Measurements from ENCODE around the gene NUCB2.

NUCB2 gene

GRCh38 chr11:17331669-17332068 lies 55.1 kb downstream of the NUCB2 start:
- no peaks in the 10 kb centered on the region for H3K27me3 ChIP-seq (ENCODE audit: insufficient read depth, low read length, poor library complexity, severe bottlenecking)

DNA sequence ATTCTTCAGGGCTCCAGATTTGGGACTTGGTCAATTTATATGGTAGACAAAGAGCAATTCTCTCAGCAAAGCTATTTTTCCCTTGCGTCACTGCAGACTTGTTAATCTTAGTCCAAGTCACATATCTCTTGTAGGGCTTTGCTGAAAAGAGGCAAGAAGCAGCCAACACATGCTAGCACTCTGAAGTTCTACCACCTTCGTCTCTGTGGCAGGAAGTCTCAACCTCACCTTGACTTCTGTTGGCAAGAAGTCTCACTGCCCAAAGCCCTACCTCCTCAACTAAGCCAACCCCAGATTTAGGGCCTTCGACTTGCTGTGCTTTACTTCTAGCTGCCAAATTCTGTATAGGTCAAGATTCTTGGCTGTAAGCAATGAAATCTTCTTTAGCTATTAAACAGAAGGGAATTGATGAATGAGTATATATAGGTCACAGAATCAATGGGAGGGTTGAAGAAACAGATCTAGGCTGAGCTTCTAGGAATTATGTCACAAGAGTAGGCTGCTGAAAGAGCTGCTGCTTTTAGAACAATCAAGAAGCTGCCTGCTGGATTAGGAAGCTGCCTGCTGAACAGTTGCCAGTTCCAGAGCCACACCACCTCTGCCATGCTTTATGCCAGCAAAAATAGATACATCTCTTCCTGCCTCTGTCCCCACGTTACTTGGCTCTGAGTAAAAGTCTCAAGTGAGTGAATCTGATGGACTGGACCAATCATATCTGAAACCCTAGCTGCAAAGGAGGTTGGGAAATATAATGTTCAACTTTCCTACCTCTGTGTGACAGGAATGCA lies 57.5 kb downstream of the NUCB2 start:
- Histone ChIP-seq H3K9me3 (ENCODE audit: insufficient read depth, low read depth, low read length) (no peaks in the 10 kb centered on the region), H3K4me2 (ENCODE audit: low read depth, low read length, poor library complexity, severe bottlenecking) (no peak overlapping the region), H4K20me1 (ENCODE audit: insufficient read depth, low read length, poor library complexity, severe bottlenecking) (peaks cover 15% of the 10 kb centered on the region), H3K79me2 (ENCODE audit: insufficient read depth, low read length) (peaks cover 7% of the 10 kb centered on the region; the same call in 1 of the 2 replicates), H3F3A (ENCODE audit: low read depth) (peaks cover 3% of the 10 kb centered on the region; the same call in 1 of the 2 replicates), H3K36me3 (ENCODE audit: insufficient read depth, low read length) (peaks cover 75% of the 10 kb centered on the region), H3K4me3 (ENCODE audit: low read length, poor library complexity, severe bottlenecking) (no peak overlapping the region), H2AFZ (ENCODE audit: low read length) (no peak overlapping the region), H3K9me2 (replicated peaks; ENCODE audit: low read depth, low read length) (no peaks in the 10 kb centered on the region), H3K4me1 (ENCODE audit: insufficient read depth, low read length, poor library complexity, severe bottlenecking) (no peaks in the 10 kb centered on the region), H3K27me3 (ENCODE audit: insufficient read depth, low read length, poor library complexity, severe bottlenecking) (no peaks in the 10 kb centered on the region), H3K9ac (ENCODE audit: low read depth, low read length, poor library complexity, severe bottlenecking) (no peak overlapping the region)
- TF ChIP-seq EZH2phosphoT487 (IDR thresholded peaks at IDR 0.05; ENCODE audit: borderline replicate concordance) = no peak
- no peak for TF ChIP-seq CTCF (conservative IDR thresholded peaks at IDR 0.05; ENCODE audit: low read length)

More at GRCh38 chr11:17331669-17332068, 55.1 kb downstream of the NUCB2 start:
- H3F3A ChIP-seq (ENCODE audit: low read depth) = no peaks in the 10 kb centered on the region
- no peaks in the 10 kb centered on the region for H3K4me1 ChIP-seq (ENCODE audit: insufficient read depth, low read length, poor library complexity, severe bottlenecking)
- TF ChIP-seq EZH2phosphoT487 (IDR thresholded peaks at IDR 0.05; ENCODE audit: borderline replicate concordance) = no peak
- TF ChIP-seq CTCF (conservative IDR thresholded peaks at IDR 0.05; ENCODE audit: low read length) = no peak
- H3K9ac ChIP-seq (ENCODE audit: low read depth, low read length, poor library complexity, severe bottlenecking) = no peak overlapping the region
- H2AFZ ChIP-seq (ENCODE audit: low read length) = no peak overlapping the region
- H3K9me3 ChIP-seq (ENCODE audit: insufficient read depth, low read depth, low read length) = no peaks in the 10 kb centered on the region
- peaks cover 39% of the 10 kb centered on the region for H4K20me1 ChIP-seq (ENCODE audit: insufficient read depth, low read length, poor library complexity, severe bottlenecking)
- no peaks in the 10 kb centered on the region for H3K9me2 ChIP-seq (replicated peaks; ENCODE audit: low read depth, low read length)
- H3K79me2 ChIP-seq (ENCODE audit: insufficient read depth, low read length) = peaks cover 30% of the 10 kb centered on the region
- H3K4me2 ChIP-seq (ENCODE audit: low read depth, low read length, poor library complexity, severe bottlenecking) = no peak overlapping the region
- peaks cover 92% of the 10 kb centered on the region for H3K36me3 ChIP-seq (ENCODE audit: insufficient read depth, low read length)
- no peak overlapping the region for H3K4me3 ChIP-seq (ENCODE audit: low read length, poor library complexity, severe bottlenecking)

DNA sequence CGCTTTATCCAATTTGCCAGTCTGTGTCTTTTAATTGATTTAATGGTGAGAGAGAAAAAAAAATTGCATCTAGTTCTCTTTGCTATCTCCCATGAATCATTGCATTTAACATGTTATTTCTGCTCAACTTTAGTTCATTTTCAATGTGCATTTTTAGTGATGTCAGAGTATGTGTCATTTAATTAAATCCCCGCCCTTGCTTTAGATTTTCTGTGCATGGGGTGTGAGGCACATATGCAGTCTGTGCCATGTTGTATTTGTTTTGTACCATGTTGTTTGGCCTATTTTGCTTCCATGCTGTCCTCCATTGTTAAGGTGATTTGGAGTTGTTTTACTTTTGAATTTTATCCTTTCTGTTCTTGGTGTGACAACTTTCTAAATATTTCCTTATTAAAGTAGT lies 66.7 kb downstream of the NUCB2 start:
- TF ChIP-seq CTCF (conservative IDR thresholded peaks at IDR 0.05; ENCODE audit: low read length) (no peak), EZH2phosphoT487 (IDR thresholded peaks at IDR 0.05; ENCODE audit: borderline replicate concordance) (no peak)
- Histone ChIP-seq H3K9ac (ENCODE audit: low read depth, low read length, poor library complexity, severe bottlenecking) (no peak overlapping the region), H3K9me3 (ENCODE audit: insufficient read depth, low read depth, low read length) (no peaks in the 10 kb centered on the region), H2AFZ (ENCODE audit: low read length) (no peak overlapping the region), H3K79me2 (ENCODE audit: insufficient read depth, low read length) (no peaks in the 10 kb centered on the region), H4K20me1 (ENCODE audit: insufficient read depth, low read length, poor library complexity, severe bottlenecking) (peaks cover 10% of the 10 kb centered on the region), H3F3A (ENCODE audit: low read depth) (no peaks in the 10 kb centered on the region), H3K27me3 (ENCODE audit: insufficient read depth, low read length, poor library complexity, severe bottlenecking) (no peaks in the 10 kb centered on the region), H3K4me3 (ENCODE audit: low read length, poor library complexity, severe bottlenecking) (no peak overlapping the region), H3K36me3 (ENCODE audit: insufficient read depth, low read length) (peaks cover 33% of the 10 kb centered on the region; the same call in 1 of the 2 replicates), H3K4me1 (ENCODE audit: insufficient read depth, low read length, poor library complexity, severe bottlenecking) (no peaks in the 10 kb centered on the region), H3K4me2 (ENCODE audit: low read depth, low read length, poor library complexity, severe bottlenecking) (no peak overlapping the region), H3K9me2 (replicated peaks; ENCODE audit: low read depth, low read length) (no peaks in the 10 kb centered on the region)

Data from Loucy (cell line).